GM21367 (cell line): ENCODE measurements around the gene CLDN16.

Source experiments
- ATAC-seq: cut with Tn5 transposase; IDR thresholded peaks from one replicate; pipeline ENCODE4 v1.9.1; 2021; ENCODE audit not compliant: unreplicated experiment

CLDN16 gene

DNA sequence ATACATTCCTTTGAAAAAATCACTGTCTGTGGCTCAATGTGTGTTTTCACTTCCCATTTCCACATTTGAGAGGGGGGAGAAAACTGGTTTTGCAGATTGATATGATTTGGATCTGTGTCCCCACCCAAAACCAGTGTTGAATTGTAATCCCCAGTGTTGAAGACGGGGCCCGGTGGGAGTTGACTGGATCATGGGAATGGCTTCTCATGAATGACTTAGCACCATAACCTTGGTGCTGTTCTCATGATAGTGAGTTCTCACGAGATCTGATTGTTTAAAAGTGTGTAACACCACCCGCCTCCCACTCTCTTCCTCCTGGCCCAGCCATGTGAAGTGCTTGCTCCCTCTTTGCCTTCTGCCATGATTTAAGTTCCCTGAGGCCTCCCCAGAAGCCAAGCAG lies 45.7 kb downstream of the CLDN16 start:
- no peak for ATAC-seq

DNA sequence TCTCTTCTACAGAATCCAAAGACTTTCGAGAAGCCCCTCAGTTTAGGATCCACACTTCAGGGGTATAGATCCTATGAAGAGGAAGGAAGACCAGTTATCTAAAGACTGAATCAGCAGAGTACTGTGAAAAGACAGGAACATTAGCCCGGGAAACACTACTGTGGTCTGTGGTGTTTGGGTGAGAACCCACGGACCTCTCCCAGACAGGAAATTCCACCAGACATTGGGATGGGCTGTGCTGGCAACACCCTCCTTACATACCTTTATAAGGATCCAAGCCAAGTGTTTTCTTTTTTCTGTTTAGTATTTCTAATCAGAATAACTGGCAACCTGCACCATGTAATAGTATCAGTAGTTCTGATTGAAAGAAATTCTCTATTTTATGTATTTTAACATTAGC lies 47.7 kb downstream of the CLDN16 start:
- ATAC-seq: no peak

DNA sequence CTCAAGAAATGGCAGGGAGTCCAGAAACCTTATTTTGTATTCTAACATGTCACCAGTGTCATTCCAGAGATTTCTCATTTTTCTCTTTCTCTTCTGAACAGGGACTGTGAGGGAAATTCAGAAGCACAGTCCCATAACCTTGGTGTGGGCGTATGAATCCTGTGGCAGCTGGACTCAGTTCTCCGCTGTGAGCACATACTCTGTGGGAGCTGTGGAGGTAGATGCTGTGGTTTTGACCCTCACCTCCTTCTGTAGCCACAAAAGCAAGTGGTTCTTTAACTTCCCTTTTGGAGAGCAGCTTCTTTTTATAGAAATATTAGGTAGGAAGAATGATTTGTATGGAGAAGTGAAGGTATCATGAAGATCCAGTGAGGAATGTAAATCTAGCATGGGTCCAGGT lies 48.4 kb downstream of the CLDN16 start:
- no peak for ATAC-seq

DNA sequence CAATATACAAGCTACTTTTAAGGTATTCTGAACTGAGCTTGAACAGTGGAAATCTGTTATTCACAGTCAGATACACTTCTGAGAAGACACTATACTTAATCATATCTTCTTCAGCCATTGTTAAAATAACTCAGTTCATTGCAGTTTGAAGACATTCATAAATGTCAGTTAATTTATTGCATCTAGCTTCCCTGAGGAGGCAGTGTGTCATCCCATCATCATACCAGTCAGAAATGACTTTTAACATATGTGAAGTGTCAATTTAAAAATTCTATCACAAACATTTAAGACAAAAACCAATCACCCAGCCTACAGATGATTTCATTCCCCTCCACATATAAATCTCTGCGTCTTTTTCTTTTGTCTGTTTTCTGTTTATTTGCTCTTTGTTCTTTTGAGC lies 54.3 kb downstream of the CLDN16 start:
- no peak for ATAC-seq

DNA sequence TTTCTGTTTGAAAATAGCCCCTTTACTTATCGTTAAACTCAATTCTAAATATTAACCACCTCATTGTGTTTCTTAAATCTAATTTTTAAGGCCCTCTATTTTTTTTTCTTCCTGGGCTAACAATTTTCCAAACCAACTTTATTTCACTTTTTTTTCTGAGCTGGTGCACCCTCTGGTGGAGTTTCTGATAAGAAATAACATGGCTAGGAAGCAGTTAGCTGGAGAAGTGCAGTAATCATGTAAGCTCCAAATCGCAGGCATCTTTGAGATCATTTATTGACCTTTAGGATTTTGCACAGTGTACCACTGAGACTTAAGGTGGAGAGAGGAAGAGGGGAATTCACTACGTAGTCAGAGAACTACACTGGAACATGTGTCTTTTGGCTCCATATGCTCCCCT lies 55.3 kb downstream of the CLDN16 start:
- no peak for ATAC-seq

DNA sequence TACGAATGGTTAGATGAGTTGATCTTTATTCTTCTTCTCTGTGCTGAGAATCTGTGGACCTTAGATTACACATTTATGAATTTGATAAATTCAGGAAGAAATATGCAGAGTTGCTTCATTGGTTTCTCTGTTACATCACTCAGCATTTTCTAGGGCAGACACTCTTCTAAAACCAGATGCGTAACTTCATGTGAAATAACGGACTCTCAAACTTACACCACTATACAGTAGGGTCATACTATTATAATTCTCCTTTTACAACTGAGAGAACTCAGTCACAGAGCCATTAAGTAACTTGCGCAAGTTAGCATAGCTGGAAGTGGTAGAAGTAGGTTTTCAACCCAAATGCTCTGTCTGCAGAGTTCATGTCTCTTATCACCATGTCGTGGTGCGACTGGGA lies 56.0 kb downstream of the CLDN16 start:
- ATAC-seq: no peak

DNA sequence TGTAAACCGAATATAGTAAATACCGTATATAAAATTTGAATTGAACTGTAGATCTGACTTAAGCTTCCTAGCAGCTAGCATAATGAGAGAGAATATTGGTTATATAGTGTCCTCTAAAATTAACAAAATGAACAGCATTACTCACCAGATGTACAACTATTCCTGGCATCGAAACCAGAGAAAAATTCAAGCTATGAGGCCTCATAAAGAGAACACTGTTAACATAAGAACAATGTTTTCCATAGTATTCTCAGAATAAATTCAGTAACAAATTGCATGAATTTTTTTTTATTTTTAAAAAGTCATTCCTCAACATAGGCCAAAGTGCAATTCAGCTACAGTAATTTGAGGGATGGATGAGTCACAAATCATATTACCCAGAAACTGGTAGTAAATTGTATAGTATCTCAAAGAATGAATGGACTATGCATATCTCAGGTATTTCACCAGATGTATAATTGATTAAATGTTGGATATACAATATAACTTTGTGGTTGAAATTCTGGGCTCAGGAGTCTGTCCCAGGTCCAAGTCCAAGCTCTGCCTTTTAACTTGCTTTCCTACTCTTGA lies 56.7 kb downstream of the CLDN16 start:
- no peak for ATAC-seq

DNA sequence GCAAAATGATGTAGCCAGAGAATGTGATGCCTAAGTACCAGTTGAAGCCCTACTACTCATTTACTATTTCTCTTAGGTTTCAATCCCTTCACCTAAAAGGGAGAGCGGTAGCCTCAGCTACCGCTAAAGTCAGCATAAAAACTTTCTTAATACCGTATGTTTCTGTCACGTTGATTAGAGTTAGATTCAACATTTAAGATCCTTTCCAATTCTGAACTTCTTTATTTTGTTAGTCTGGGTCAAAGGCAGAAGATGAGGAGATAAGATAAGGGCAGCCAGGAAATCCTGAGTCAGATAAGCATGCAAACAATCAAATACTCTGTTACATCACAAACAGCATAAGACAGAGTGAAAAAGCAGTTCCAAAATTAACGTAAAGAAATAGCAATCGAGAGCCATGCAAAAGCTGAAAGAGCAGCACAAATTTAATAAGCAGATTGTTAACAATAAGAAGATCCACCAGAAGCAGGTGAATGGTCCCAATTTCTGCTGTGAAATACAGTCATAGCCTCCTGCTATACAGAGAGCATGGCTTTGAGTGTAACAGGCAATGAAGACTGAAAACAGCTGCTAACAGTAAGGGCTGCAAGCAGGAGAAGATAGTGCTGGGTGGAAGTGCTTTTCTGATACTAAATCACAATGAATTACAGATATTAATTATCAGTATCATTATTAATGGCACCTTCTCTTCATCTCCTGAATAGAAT lies 58.8 kb downstream of the CLDN16 start:
- ATAC-seq: no peak

DNA sequence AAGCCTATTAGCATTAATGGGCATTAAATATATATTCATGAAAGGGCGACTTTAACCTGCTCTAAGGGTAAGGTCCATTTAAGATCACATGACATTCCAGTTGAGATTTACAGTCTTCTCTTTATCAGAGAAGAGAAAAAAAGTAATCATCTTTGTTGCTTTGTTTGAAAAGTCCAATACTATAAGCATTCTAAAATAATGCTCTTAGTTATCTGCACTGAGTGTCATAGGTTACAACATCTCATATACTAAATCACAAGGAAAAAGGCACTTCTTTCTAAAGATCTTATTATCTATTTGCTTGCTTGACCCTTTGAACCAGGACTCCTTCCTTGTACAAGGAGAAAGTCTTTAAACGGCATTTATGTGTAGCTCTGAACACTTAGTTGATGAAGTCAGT lies 60.3 kb downstream of the CLDN16 start:
- no peak for ATAC-seq

DNA sequence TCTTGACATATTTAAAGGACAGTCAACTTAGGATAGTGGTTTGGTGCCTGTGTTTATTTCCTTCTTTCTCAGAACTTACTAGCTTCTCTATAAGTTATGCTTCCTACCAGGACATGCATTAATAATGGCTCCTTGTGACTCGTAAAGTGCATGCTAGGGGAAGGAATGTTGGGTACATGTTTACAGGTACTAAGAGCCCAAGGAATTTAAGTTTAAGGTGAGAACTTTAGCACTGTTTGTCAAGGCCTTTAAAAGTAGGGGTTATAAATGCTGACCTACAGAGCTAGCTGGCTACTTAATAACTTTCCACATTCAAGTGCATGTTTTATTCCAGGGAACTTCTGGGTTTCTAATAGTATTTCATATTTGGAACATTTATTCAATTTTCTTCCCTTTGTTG lies 61.8 kb downstream of the CLDN16 start, which contains the start of gene TMEM207:
Gene TMEM207, minus strand, starts transcription at position 101 of the 400 bp plus-strand sequence. Its CDS starts 92 bp downstream, at position 9.
- no peak for ATAC-seq

DNA sequence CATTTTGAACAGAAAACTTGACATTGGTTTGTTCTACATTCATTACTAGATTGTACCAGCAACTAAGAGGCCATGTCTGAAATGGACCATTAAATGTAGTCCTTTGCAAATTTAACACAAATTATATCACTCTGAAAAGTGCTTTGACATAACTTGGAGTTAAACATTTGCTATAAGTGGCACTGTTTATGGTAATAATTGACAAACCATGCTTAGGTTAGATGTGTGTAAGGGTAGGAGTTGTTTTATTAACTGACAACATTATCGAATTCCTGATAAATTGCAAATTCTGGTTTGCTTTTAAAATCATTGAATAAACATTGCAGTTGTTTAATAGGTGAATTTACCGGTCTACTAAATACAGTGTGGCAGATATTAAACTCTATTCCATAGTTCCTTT lies 67.9 kb downstream of the CLDN16 start:
- no peak for ATAC-seq

DNA sequence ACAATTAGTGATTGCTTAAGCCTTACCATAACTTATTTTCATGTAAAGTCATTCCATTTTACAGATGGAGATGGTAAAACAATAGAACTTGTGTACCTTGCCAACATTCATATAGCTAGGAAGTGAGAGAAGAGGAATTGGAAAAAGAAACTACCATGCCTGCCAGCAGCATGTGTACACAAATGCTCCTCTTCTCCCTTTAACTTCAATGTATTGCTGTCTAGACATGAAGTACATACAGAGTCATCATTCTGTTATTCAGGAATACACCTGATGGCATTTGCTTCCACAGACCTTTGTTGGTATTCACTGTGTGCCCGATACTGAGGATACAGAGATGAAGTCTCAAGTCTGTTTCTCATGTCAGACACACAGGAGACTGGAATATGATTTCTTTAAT lies 68.8 kb downstream of the CLDN16 start:
- ATAC-seq: no peak

DNA sequence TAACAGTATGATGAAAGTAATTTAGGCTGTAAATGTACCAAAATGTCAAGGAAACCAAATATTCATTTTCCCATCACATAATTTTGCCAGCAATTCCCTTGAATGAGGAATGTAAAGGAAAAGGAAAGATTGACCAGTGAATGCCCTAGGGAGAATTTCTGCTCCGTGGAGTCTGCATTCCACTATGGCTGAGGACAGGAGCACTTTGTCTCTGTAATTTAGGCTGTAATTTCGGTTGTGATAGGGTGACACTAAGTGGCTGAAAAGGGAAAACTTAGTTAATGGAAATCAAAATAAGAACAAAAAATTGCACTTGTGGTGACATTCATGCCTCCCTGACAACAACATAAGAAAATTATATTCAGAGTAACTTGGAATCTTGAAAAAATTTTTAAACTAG lies 70.1 kb downstream of the CLDN16 start:
- ATAC-seq: no peak
